HUES48 (cell line): ENCODE results near the gene SLC5A1.

Experiments used
- H3K27ac ChIP-seq: one replicate; pipeline ENCODE4 v1.7.0; 2013; ENCODE audit warnings: low read depth, low read length, inconsistent platforms
- H3K27me3 ChIP-seq: 2 replicates; pipeline ENCODE4 v1.6.1; 2013; ENCODE audit warnings: mild to moderate bottlenecking, low read length; ENCODE audit not compliant: control insufficient read depth, insufficient read depth
- H3K36me3 ChIP-seq: 2 replicates; pipeline ENCODE4 v1.6.1; 2013; ENCODE audit warnings: low read length; ENCODE audit not compliant: control insufficient read depth, insufficient read depth
- H3K4me1 ChIP-seq: 2 replicates; pipeline ENCODE4 v1.6.1; 2013; ENCODE audit warnings: mild to moderate bottlenecking, low read length; ENCODE audit not compliant: control insufficient read depth, insufficient read depth
- H3K4me3 ChIP-seq: 2 replicates; pipeline ENCODE4 v1.5.1; 2013; ENCODE audit warnings: mild to moderate bottlenecking, low read depth, low read length
- H3K9ac ChIP-seq: 2 replicates; pipeline ENCODE4 v1.6.1; 2013; ENCODE audit warnings: mild to moderate bottlenecking, low read depth, low read length, moderate library complexity
- H3K9me3 ChIP-seq: 2 replicates; pipeline ENCODE4 v1.6.1; 2013; ENCODE audit warnings: low read length; ENCODE audit not compliant: control insufficient read depth, insufficient read depth

The SLC5A1 gene

DNA sequence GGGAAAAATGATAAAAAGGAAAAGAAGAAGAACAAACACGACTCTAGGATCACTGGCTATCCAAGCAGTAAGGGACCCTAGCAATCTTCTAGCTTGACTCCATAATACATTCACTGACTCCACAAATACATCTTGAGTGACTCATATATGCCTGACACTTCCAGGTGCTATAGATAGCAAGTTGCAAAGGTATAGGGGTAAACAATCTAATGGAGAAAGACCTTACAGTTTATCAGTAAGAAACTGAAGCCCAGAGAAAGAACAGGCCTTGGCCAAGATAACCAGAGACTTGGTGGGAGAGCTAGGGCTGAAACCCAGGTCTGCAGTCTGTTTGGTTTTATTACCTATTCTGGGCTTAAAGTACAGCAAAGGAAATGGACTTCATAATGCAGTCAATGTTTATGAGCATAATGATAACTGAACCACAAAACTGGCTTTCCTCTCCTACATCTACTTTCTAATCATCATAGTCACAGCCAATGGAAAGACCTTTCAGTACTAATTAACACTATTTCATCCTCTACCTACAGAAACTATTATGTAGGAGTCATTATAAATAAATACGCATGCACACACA, 19.7 kb upstream of the SLC5A1 start:
- Histone ChIP-seq H3K9me3 (no peaks in the 10 kb centered on the region), H3K36me3 (no peaks in the 10 kb centered on the region), H3K27me3 (no peaks in the 10 kb centered on the region), H3K27ac (no peak overlapping the region), H3K9ac (no peak overlapping the region), H3K4me3 (no peak overlapping the region), H3K4me1 (peaks cover 9% of the 10 kb centered on the region)

DNA sequence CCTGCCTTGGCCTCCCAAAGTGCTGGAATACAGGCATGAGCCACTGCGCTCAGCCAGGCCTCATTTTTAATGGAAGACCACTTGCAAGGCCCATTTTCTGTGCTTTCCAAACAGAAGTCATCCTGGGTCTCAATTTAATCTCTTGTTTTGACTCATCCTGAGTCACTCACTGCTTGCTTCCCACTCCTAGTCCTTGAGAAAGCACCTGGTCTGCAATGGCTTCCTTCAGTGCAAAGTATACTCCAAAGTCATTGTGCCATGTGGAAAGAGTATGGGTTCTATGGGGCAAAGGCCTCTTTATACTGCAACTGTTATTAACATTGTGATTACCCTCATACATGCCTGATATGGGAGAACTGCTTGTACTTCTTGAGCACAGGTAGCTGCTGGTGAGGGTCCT, 18.3 kb upstream of the SLC5A1 start:
- H3K9ac ChIP-seq, result no peak overlapping the region
- H3K27ac ChIP-seq, result no peak overlapping the region
- H3K9me3 ChIP-seq, result no peaks in the 10 kb centered on the region
- no peaks in the 10 kb centered on the region for H3K36me3 ChIP-seq
- H3K4me1 ChIP-seq, result peaks cover 9% of the 10 kb centered on the region
- H3K4me3 ChIP-seq, result no peak overlapping the region
- H3K27me3 ChIP-seq, result no peaks in the 10 kb centered on the region

DNA sequence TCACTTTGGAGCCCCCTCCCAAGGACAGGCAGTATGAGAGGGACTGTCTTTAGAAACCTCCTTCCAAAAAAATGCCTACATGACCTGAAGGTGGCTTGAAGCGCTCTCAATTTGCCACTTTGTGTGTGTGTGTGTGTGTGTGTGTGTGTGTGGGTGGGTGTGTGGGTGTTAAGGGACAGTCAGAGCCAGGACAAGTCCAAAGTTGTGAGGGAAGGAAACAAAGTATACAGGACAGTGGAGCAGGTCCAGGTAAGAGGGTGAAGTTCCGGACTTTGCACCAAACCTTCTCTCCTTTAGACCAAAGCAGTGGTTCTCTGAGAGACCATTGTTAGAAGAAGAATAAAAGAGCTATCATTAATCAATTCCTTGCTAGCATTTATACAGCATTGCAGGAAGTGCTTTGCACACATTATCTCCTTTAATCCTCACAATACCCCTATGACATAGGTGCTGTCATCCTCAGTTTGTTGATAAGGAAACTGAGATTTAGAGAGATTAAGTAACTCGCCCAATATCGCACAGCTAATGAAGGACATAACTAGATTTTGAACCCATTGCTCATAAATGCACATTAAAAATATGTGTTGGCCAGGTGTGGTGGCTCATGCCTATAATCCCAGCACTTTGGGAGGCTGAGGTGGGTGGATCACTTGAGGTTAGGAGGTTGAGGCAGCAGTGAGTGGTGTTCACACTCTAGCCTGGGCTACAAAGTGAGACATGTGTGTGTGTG, 12.4 kb upstream of the SLC5A1 start:
- Histone ChIP-seq H3K27me3 (no peaks in the 10 kb centered on the region), H3K36me3 (no peaks in the 10 kb centered on the region), H3K27ac (no peak overlapping the region), H3K4me1 (no peaks in the 10 kb centered on the region), H3K4me3 (no peak overlapping the region), H3K9me3 (no peaks in the 10 kb centered on the region), H3K9ac (no peak overlapping the region)

DNA sequence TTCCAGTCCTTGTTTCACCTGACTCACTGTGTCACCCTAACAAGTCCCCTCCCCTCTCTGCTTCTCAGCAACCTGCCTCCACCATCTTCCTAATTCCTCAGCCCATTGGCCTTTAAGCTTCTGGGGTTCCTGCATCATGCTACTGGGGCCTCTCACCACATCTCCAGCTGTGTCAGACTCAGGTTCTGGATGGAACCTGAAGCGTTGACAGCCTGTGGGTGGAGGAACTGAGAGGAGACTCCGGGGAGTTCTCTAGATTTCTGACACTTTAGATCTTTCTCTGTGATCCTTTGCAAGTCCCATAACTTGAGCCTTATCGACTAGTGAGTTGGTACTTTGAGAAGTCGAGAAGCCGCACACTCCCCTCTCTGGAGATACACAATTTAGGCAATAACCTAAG, 11.6 kb upstream of the SLC5A1 start:
- Histone ChIP-seq H3K27me3 (no peaks in the 10 kb centered on the region), H3K36me3 (no peaks in the 10 kb centered on the region), H3K4me1 (no peaks in the 10 kb centered on the region), H3K9me3 (no peaks in the 10 kb centered on the region), H3K4me3 (no peak overlapping the region), H3K9ac (no peak overlapping the region), H3K27ac (no peak overlapping the region)

DNA sequence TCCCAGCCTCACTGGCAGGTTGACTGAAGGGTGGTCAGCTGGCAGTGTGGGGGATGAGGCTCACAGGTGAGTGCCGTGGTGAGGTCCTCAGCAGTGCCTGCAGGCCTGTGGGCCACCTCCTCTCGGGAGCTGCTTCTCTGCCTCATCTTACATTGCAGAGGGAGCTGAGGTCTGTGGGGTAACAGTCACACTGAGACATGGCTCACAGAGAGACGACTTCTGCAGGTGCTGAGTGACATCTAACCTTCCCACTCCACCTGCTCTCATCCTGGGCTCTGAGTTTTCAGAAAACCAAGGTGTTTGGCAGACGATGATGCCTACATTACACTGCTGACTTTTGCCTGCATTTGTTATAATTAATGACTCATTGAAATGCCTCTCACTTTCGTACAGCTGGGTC, 8.8 kb upstream of the SLC5A1 start:
- Histone ChIP-seq H3K4me3 (no peak overlapping the region), H3K9ac (0 out of 2 replicates have a peak overlapping the region, but pooled peaks have one; percentile 6), H3K4me1 (no peaks in the 10 kb centered on the region), H3K27ac (no peak overlapping the region), H3K9me3 (no peaks in the 10 kb centered on the region), H3K27me3 (no peaks in the 10 kb centered on the region), H3K36me3 (no peaks in the 10 kb centered on the region)

DNA sequence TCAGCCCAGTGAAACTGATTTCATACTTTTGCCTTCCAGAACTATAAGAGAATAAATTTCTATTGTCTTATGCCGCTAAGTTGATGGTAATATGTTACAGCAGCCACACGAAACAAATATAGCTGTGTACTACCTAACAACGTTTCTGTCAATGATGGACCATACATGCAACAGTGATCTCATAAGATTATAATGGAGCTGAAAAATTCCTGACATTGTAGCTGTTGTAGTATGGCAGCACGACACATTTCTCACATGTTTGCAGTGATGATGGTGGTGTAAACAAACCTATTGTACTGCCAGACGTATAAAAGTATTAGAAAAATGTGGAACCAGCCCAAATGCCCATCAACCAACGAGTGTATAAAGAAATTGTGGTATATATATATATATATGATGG, 5.8 kb upstream of the SLC5A1 start:
- H3K9me3 ChIP-seq, result no peaks in the 10 kb centered on the region
- no peaks in the 10 kb centered on the region for H3K36me3 ChIP-seq
- no peak overlapping the region for H3K9ac ChIP-seq
- H3K4me1 ChIP-seq, result no peaks in the 10 kb centered on the region
- H3K4me3 ChIP-seq, result no peak overlapping the region
- no peaks in the 10 kb centered on the region for H3K27me3 ChIP-seq
- no peak overlapping the region for H3K27ac ChIP-seq

DNA sequence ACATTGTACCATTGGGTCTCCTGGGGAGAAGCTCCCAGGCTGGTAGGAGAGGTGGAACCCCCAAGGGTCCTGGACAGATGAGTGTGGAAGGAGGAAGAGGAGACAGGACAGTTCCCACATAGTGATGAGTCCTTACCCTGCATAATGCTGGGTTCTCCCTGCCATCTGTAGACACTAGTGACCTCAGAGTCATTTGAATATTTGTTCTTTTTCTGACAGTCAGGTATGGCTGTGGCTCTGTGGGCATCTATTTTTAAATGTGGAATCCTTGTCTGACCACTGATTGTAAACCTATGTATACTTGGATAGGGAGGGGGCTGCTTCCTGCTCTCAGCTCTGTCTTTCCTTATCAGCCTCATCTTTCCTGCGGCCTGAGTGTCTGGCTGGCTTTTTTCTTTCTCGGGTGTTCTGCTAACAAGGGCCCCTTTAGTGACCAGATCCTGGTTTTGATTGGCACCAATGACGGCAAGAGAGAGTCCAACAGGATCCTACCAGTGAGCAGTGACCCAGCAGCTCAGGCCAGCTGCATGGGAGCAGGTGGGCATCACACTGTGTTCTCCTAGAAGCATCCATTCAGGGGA, 2.6 kb upstream of the SLC5A1 start:
- H3K4me3 ChIP-seq, result no peak overlapping the region
- H3K27me3 ChIP-seq, result peaks cover 4% of the 10 kb centered on the region; the same call in 1 of the 2 replicates
- H3K27ac ChIP-seq, result no peak overlapping the region
- H3K36me3 ChIP-seq, result no peaks in the 10 kb centered on the region
- no peaks in the 10 kb centered on the region for H3K4me1 ChIP-seq
- H3K9me3 ChIP-seq, result no peaks in the 10 kb centered on the region
- no peak overlapping the region for H3K9ac ChIP-seq

DNA sequence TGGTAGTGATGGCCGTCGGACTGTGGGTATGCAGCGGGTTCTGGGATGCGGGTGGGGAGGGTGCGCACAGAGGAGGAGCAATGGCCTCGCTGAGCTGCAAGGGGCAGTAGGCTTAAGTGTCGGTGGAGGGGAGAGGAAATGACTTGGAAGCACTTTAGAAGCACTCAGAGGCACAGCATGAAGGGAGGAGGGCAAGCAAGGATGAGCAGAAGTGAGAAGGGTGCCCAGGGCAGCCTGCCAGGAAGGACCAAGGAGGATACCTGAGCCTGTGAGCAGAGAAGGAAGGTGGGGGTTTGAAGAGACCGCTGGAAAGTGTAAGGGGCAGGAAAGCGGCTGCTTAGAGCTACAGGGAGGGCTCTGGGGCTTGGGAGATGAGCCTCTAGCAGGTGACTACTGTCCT, 330 bp downstream of the SLC5A1 start:
- Histone ChIP-seq H3K27me3 (peaks cover 4% of the 10 kb centered on the region; the same call in 1 of the 2 replicates), H3K9me3 (no peaks in the 10 kb centered on the region), H3K27ac (no peak overlapping the region), H3K4me1 (no peaks in the 10 kb centered on the region), H3K36me3 (no peaks in the 10 kb centered on the region), H3K4me3 (no peak overlapping the region), H3K9ac (no peak overlapping the region)

DNA sequence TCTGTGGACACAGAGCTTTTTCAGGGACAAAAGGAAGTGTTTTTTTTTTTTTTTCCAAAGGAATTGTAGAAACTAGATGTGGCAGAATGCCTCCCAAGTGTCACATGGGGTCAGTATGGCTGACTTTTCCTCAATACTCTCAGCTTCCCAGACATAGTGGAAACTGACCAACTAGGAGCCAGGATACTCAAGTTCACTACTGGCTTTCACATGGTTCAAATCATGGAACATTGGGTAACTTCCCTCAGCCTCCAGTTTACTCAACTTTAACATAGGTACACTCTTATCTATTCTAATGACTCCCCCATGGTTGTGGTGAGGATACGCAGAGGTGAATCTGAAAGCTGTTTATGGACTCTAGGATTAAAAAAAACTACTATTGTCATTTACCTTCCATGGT, 1.4 kb downstream of the SLC5A1 start:
- H3K9ac ChIP-seq, result no peak overlapping the region
- H3K4me1 ChIP-seq, result no peaks in the 10 kb centered on the region
- H3K9me3 ChIP-seq, result no peaks in the 10 kb centered on the region
- no peak overlapping the region for H3K27ac ChIP-seq
- peaks cover 4% of the 10 kb centered on the region; the same call in 1 of the 2 replicates for H3K27me3 ChIP-seq
- no peak overlapping the region for H3K4me3 ChIP-seq
- H3K36me3 ChIP-seq, result no peaks in the 10 kb centered on the region

DNA sequence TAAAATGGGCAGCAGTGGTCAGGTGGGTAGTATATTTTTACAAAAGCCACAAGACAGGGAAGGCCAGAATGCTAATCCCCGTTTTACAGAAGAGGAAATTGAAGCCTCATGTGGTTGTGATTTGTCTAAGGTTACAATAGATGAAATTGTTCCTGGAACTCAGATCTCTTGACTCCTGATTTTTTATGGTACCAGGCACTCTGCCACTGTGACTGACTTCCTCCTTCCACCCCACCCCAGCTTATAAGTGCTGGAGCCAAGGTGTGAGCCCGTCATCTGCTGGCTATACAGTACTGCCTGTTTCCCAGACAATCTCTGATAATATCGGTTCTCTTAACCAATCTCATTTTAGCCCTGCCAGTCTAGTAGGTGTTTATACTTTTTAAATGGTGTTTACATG, 1.9 kb downstream of the SLC5A1 start:
- H3K4me1 ChIP-seq, result no peaks in the 10 kb centered on the region
- H3K9me3 ChIP-seq, result no peaks in the 10 kb centered on the region
- no peak overlapping the region for H3K9ac ChIP-seq
- H3K4me3 ChIP-seq, result no peak overlapping the region
- H3K27me3 ChIP-seq, result peaks cover 7% of the 10 kb centered on the region; the same call in 1 of the 2 replicates
- H3K27ac ChIP-seq, result no peak overlapping the region
- no peaks in the 10 kb centered on the region for H3K36me3 ChIP-seq

DNA sequence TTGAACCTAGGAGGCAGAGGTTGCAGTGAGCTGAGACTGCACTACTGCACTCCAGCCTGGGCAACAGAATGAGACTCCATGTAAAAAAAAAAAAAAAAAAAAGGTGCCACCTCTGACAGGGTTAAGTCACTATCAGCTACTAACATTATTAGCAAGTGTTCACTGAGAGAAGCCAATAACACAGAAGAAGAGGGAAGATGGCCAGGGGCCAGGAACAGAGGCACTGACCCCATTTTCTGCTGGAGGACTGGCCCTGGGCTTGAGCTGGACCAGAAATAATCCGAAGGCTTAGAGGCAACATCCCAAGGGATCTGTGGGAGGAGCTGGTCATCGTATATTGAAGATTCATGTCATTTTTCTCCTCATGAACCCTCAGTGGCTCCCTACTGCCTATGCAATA, 5.0 kb downstream of the SLC5A1 start:
- H3K36me3 ChIP-seq, result no peaks in the 10 kb centered on the region

More for the DNA sequence above, 5.0 kb downstream of the SLC5A1 start:
- no peak overlapping the region for H3K4me3 ChIP-seq
- H3K9me3 ChIP-seq, result no peaks in the 10 kb centered on the region
- H3K9ac ChIP-seq, result no peak overlapping the region
- H3K27ac ChIP-seq, result no peak overlapping the region
- H3K27me3 ChIP-seq, result peaks cover 12% of the 10 kb centered on the region; the same call in 1 of the 2 replicates
- H3K4me1 ChIP-seq, result no peaks in the 10 kb centered on the region
